ENCODE data around the gene SLX4. TPM values are rescaled to one million over a fixed set of nuclear protein-coding genes. Genes with fewer than 3 reads are reported as not detected.

The SLX4 gene
- total RNA-seq, 1 donor from 2014 or later: 13.3 TPM

- no peak overlapping the region for H3K27ac Mint-ChIP-seq
- H3K4me3 Mint-ChIP-seq: no peak overlapping the region
- H3K9me3 Mint-ChIP-seq: no peaks in the 10 kb centered on the region
- H3K36me3 Mint-ChIP-seq: peaks cover 12% of the 10 kb centered on the region
- DNase-seq (ENCODE audit: extremely low spot score, unreplicated experiment): no peak
- no peaks in the 10 kb centered on the region for H3K27me3 Mint-ChIP-seq
- TF ChIP-seq, protein P1, sequence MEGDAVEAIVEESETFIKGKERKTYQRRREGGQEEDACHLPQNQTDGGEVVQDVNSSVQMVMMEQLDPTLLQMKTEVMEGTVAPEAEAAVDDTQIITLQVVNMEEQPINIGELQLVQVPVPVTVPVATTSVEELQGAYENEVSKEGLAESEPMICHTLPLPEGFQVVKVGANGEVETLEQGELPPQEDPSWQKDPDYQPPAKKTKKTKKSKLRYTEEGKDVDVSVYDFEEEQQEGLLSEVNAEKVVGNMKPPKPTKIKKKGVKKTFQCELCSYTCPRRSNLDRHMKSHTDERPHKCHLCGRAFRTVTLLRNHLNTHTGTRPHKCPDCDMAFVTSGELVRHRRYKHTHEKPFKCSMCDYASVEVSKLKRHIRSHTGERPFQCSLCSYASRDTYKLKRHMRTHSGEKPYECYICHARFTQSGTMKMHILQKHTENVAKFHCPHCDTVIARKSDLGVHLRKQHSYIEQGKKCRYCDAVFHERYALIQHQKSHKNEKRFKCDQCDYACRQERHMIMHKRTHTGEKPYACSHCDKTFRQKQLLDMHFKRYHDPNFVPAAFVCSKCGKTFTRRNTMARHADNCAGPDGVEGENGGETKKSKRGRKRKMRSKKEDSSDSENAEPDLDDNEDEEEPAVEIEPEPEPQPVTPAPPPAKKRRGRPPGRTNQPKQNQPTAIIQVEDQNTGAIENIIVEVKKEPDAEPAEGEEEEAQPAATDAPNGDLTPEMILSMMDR (conservative IDR thresholded peaks at IDR 0.05): no peak
- H3K4me1 Mint-ChIP-seq (ENCODE audit: unreplicated experiment): no peaks in the 10 kb centered on the region
Measured at GRCh38 chr16:3591436-3591803, 20.0 kb downstream of the SLX4 start.

DNA sequence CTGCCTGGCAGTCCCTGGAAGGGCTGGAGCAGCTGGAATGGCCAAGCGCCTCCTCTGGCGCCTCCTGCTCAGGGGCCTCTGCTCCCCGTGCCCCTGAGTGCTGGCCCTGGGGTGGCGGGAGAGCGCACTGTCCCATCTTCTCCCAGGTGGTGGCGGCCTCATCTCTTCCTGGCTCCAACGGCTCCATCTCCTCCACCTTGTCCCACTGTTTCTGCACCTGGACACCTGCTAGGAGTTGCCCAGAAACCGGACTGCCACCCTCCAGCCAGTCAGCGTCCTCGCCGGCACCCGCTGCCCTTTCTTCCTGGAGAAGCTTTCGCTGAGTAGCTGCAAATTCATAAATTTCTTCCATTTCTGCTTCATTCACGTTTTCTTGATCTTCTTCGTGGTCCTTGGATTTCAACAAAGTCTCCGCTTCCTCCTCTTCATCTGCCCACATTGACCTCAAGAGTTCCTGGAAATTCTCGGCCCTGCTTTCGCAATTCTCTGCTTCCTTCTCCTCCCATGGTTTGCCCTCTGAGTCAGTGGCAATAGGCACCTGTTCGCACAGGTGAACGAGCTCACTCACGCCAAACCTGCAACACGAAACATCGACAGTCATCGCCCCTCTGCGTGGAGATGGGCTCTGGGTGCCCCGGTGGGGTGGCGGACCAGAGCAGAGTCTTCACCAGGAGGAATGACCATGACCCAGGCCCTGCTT is 20.5 kb downstream of the SLX4 start:
- no peak overlapping the region for H3K27ac Mint-ChIP-seq
- TF ChIP-seq, protein P1 (conservative IDR thresholded peaks at IDR 0.05): no peak
- no peaks in the 10 kb centered on the region for H3K4me1 Mint-ChIP-seq (ENCODE audit: unreplicated experiment)
- H3K9me3 Mint-ChIP-seq: no peaks in the 10 kb centered on the region
- DNase-seq (ENCODE audit: extremely low spot score, unreplicated experiment): no peak
- peaks cover 14% of the 10 kb centered on the region for H3K36me3 Mint-ChIP-seq
- no peaks in the 10 kb centered on the region for H3K27me3 Mint-ChIP-seq
- H3K4me3 Mint-ChIP-seq: no peak overlapping the region

GRCh38 chr16:3589991-3590701 is 21.3 kb downstream of the SLX4 start:
- DNase-seq (ENCODE audit: extremely low spot score, unreplicated experiment): no peak
- Mint-ChIP-seq H3K27me3 (no peaks in the 10 kb centered on the region), H3K4me3 (no peak overlapping the region), H3K36me3 (peaks cover 15% of the 10 kb centered on the region), H3K27ac (no peak overlapping the region), H3K9me3 (no peaks in the 10 kb centered on the region), H3K4me1 (ENCODE audit: unreplicated experiment) (no peaks in the 10 kb centered on the region)
- TF ChIP-seq, protein P1 (conservative IDR thresholded peaks at IDR 0.05): no peak

- no peak for DNase-seq (ENCODE audit: extremely low spot score, unreplicated experiment)
- Mint-ChIP-seq H3K4me1 (ENCODE audit: unreplicated experiment) (no peaks in the 10 kb centered on the region), H3K9me3 (no peaks in the 10 kb centered on the region), H3K27me3 (no peaks in the 10 kb centered on the region), H3K36me3 (peaks cover 15% of the 10 kb centered on the region), H3K27ac (no peak overlapping the region), H3K4me3 (no peak overlapping the region)
- TF ChIP-seq, protein P1 (conservative IDR thresholded peaks at IDR 0.05): no peak
Measured at GRCh38 chr16:3589441-3589921, 21.9 kb downstream of the SLX4 start.

DNA sequence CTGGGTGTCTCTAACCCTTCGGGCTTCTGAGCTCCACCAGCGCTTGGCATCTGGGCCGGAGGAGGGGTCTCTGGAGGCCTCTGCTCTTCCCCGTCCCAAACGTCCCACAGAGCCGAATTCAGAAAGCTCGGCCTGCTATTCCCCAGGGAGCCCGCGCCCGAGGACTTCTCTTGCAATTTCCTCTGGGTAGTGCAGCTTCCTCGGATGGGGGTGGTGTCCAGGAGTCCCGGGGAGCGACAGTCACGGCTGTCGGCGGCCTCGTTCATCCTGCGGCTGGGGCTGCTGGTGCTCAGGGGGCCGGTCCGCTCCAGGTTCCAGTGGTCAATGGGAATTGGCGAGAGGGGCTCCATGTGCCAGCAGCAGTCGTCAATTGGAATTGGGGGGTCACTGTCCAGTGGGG is 22.4 kb downstream of the SLX4 start:
- Mint-ChIP-seq H3K9me3 (no peaks in the 10 kb centered on the region), H3K4me3 (no peak overlapping the region), H3K36me3 (peaks cover 15% of the 10 kb centered on the region), H3K4me1 (ENCODE audit: unreplicated experiment) (no peaks in the 10 kb centered on the region), H3K27me3 (no peaks in the 10 kb centered on the region), H3K27ac (no peak overlapping the region)
- DNase-seq (ENCODE audit: extremely low spot score, unreplicated experiment): no peak
- TF ChIP-seq, protein P1 (conservative IDR thresholded peaks at IDR 0.05): no peak

Measured in type B pancreatic cell (in vitro differentiated cells).